Activated CD4-positive, alpha-beta T cell treated with anti-CD3 and anti-CD28 coated beads, Interleukin-10, Interleukin-2, amounts not matched to agents 100 ng/mL and 50 ng/mL, durations not matched to agents 16 hours and 8 hours (primary cell): Measurements from ENCODE around the gene CREG2.
"Not testable (repeated sequence)": the region's sequence is repeated elsewhere in the genome, so short reads cannot be mapped to it uniquely, and the experiment has no call there.

ENCODE experiments used
- DNase-seq: peaks from one replicate; pipeline ENCODE4 v3.0.0-alpha.2; 2020

The CREG2 gene

DNA sequence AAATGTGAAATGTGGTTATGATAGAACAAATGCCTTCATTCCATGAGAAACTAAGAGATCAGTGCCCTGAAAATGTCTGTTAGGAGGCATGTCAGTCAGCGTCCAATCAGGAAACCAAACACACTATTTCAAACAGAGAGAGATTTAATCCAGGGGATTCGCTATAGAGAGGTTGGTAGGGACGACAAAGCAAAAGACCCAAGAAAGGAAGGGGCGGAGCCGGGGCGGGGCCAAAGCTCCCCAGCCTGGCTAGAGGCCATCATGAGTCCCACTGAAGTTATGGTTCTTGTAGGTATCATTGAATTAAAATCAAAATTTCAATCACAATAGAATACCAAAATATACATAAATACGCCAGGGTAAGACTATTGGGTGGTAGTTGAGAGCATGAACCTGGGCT is 45.9 kb downstream of the CREG2 start:
- DNase-seq, result peak; percentile 29

DNA sequence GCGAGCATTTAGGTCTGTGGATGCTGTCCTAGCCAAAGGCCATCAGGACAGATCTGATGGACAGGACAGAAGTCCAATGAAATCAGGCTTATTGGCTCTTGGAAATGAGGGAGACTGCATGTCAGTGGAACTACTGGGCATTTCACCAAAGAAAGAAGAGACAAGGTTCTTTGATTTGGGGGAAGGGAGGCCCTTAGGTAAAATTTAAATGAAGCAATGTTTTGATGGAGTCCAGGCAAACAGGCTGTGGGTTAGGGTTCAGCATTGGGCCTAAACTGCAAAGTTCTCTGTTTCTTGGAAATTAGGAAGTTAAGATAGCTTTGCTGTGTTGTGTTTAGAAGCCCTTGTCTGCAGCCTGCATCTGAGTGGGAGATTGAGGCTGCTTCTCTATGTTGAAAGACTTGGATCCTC is 47.2 kb downstream of the CREG2 start:
- DNase-seq, result no peak

DNA sequence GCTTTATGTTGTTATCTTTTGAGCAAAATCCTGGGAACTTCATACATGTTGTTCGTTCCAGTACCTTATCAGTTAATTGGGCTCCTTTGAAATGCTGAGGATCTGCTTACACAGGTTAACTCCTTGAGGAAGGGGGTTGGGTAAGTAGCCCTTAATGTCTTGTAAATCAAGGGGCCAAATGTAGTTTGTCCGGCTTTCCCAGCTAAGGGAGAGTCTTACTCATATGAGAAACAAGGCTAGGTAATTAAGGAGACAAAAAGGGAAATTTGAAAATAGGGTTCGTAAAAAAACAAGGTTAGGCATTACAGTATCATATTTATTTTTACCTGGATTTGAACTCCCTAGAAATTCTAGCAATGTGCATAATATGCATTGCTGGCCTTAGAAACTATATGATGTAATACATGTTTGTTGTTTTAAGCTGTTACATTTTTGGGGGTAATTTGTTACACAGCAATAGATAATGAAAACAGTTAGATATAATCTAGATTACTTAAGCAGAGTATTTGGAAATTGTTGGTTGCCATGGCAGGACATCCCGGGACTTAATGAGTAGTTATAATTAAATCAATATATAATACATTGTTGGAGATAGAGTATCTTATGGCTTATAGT is 47.9 kb downstream of the CREG2 start:
- DNase-seq, result no peak

DNA sequence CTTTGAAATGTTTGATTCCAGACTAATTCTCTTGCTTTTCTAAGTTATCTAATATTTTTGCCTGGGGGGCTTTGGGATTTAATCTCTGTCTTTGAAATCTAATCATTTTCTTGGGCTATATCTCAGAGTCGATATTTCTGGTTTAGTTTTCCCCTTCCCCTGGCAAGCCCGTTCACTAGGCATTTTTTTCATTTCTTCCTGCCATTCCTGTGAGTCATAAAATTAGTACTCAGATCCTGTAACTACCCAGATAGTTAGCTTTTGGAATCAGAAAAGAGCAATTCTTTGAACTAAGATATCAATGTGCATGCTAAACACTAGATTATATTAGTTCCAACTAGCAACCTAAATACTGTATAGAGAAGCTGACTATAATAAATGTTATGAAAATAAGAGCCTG is 49.4 kb downstream of the CREG2 start:
- DNase-seq, result no peak

DNA sequence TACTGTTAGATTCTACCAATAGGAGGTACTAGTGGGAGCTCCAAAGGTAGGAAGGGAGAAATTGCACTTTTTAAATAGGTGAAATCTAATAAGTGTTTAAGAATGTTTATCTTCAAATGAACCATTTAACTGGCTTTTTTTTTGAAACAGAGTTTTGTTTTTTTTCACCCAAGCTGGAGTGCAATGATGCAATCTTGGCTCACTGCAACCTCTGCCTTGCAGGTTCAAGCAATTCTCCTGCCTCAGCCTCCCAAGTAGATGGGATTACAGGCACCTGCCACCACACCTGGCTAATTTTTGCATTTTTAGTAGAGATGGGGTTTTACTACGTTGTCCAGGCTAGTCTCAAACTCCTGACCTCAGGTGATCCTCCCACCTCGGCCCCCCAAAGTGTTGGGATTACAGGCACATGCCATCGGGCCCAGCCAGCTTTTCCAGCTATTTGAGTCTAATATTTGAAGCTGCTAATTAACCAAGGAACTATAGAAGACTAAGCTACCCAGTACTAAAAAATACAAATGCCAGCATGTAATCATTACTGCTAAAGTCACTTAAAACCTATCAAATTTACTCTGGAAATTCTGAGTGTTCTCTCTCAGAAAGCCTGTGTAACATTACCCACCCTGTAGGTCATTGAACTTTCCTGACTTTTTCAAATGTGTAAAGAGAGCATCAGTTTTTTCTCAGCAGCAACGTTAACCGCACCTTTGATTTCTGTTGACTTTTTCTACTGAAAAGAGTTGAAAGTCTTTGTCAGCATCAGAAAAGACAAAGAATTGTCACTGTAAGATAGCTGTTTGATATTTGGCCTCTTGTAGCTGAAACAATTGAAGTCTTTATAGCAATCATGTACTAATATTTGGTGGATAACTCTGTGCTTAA is 54.2 kb downstream of the CREG2 start:
- no peak for DNase-seq

DNA sequence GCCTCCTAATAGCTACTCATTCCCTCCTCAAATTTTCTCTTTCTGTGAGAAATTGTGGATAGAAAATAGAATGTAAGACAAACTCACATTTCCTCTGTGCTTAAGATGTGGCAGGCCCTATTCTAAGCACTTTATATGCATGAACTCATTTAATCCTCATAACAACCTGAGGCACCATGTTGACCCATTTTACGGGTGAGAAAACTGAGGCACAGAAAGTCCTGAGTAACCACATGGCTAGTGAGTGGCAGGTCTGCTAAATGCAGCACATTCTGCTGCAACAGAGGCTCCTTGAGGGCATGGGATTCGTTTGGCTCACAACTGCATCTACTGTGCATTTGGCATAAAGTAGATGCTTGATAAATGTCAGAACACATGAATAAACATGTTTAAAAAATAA is 56.1 kb downstream of the CREG2 start:
- DNase-seq, result no peak

DNA sequence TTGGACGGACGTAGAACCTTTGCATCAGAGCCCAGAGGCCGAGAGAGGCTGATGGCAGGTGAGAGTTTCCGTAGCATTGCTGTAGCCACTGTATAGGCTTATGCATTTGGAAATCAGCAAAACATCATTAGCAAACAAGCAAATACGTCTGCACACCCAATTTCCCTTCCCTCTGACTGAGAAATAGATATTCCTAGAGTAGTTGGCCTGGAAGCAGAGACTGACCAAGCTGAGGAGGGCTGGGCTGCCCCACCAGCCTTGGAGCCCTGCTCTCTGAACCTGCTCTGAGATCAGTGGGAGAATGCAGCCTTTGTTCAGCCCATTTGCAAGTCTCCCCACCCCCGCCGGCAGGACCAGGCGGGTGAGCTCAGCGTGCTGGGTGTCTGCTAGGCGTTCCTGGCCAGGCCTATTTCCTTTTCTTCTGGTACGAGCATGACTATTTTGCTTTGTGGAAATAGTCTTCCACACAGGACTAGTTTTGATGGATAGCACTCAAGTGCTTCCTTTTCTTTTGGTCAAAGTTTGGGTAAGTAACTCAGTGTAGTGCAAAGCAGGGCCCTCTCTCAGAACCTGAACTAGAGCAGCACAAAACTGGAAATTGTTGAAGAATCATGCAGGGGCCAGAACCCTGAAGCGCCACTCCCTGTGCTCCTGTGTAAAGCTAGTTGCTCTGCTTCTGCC is 56.9 kb downstream of the CREG2 start:
- no peak for DNase-seq

DNA sequence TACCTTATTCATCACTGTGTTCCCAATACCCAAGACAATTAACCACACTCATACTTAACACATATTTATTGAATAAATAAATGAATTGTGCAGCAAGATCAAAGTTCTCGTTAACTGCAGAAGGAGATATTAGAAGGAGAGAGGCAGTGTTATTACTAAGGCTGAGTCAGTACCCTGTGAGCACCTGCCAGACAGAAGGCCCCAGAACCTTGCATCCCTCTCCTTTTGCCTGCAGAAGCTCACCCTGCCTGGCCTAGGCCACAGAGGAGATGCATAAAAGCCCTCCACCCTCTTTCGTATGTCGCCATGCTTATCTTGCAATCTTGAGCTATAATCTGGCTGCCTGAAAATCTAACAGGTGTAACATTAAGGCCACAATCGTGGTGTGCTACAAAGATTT is 58.3 kb downstream of the CREG2 start:
- no peak for DNase-seq

DNA sequence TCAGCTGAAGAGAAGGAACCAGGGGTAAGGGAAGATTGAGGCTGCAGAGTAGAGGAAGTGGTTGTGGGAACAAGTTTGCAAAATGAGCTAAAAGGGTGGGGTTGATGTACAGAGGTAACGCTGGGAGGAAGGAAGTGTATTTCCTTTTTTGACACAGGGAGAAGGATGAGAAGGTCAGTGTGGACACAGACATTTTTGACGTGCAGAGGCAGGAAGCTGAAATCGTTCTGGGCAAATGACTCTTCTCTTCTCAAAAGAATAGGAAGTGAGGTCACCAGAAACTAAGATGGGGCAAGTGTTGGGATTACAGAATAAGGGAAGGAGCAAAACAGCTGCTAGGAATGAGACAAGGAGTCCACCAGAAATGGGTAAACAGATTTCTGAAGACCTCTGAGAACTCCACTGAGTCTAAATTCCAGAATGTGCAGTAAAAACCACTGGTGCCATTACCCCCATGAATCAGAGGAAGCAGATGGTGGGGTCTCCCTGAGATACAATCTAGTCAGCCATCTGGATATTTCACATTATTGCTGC is 58.8 kb downstream of the CREG2 start:
- peak; percentile 88 for DNase-seq

DNA sequence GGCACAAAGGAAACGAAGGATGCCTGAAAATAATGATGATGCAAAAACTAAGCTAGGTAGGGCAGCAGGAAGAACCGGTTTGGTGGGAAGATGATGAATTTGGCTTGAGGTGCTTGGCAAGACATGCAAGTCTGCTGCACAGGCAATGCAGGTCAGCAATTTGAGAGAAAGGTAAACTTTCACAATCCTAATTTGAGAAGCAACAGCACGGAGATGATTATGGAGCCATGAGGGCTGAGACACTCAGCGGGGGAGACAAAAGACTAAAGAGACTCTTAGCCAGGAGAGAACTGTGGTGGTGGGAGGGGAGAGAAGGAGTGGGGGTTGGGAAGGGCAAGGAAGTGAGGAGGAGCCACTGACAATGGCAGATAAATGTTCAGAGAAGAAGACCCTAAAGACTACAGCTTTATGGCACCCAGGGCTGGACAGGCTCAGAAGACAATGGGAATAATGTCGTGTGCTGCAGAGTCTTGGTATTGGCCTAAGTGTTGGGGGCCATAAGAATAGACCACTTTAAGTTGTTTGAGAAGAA is 59.4 kb downstream of the CREG2 start:
- DNase-seq, result no peak

DNA sequence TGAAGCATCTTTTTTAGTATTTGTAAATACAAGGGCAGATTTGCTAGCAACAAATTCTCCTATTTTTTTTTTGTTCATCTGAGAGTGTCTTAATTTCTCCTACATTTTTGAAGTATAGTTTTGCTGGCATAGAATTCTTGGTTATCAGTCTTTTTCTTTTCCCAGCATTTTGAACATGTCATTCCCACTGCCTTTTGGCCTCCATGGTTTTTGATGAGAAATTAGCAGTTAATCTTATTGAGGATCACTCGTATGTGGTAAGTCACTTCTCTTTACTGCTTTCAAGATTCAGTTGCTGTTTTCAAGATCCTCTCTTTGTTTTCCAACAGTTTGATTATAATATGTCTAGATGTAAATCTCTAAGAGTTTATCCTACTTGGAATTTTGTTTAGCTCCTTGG is 61.9 kb downstream of the CREG2 start:
- no peak for DNase-seq

DNA sequence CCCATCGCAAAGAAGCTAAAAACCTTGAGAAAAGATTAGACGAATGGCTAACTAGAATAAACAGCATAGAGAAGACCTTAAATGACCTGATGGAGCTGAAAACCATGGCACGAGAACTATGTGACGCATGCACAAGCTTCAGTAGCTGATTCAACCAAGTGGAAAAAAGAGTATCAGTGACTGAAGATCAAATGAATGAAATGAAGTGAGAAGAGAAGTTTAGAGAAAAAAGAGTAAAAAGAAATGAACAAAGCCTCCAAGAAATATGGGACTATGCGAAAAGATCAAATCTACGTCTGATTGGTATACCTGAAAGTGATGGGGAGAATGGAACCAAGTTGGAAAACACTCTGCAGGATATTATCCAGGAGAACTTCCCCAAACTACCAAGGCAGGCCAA is 70.7 kb downstream of the CREG2 start:
- DNase-seq, result not testable (repeated sequence)

DNA sequence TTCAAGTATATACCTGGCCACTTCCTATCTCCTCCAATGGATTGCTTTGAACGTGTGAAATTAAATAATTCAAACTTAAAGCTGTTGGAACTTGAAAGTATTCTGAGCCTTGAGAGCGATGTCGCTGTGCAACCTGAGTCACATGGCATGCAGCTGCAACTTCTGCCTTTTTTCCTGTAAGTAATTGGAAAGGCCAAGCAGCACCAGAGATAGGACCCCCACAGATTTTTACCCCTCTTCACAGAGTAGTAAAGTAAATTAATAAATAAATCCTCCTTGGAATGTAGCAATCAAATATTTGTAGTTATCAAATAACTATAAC is 75.6 kb downstream of the CREG2 start:
- no peak for DNase-seq

DNA sequence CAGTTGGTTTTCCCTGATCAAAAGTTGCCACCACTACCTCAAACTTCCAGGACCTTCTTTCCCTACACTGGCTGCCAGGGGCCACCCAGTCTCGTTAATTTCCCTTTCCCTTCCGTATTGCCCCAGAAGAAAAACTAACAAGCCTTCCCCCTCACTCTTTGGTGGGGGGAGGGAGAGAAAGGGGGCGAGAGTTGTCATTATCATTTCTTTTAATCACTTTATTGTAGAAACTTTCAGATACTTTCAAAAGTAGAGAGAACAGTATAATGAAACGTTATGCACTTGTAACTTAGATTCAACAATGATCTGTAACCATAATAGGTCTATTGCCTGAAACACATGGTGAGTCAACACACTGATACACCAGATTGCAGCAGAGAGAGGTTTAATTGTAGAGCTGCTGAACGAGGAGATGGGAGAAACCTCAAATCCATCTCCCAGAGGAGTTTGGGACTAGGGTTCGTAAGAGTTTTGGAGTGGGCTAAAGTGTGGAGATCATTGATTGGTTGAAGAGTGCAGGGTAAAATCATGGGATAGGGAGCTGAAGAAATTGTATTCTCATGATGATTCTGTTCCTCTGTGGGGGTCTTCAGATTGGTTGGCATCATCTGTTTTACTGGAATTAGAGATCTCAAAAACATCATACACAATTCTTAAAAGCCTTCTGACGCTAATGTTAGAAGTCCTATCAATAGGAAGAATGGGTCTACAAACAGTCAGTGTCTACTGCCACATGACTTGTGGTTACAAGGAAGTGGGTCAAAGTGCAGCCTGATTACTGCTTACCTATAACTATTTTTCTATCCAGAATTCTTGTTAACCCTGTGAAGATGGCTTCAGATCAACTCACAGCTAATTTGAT is 76.2 kb downstream of the CREG2 start:
- peak; percentile 22 for DNase-seq

DNA sequence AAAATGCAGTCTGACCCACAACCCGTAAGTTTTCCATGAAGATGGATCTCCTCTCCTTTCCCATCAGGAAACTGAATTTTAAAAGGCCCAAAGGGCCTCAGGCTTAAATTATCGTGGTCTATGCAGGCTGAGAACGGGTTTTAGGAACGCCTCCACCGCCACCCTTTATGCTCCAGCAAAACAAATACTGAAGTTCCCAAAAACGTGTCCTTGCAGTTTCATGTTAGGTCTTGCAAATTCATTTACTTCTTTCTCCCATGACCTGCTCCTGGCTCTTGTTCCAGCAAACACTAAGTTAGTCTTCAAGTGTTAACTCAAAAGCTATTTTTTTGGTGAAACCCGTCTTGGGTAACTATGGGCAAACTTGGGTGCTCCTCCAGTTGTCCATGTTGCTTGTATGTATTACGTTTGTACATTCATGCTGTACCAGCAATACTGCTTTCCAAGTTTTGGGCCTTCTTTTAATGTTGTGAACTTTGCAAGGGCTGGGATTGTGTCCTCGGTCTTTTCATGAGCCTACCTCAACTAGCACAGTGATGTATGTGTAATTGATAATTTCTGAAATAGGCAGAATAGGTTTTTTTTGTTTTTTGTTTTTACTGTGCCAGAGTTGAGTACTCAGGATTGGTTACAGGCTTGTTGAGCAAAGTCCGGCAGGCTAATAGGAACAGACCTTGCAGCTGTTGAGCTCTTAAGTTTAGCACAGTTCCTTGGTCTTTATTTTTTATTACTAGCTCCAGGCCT is 77.0 kb downstream of the CREG2 start:
- DNase-seq, result no peak

DNA sequence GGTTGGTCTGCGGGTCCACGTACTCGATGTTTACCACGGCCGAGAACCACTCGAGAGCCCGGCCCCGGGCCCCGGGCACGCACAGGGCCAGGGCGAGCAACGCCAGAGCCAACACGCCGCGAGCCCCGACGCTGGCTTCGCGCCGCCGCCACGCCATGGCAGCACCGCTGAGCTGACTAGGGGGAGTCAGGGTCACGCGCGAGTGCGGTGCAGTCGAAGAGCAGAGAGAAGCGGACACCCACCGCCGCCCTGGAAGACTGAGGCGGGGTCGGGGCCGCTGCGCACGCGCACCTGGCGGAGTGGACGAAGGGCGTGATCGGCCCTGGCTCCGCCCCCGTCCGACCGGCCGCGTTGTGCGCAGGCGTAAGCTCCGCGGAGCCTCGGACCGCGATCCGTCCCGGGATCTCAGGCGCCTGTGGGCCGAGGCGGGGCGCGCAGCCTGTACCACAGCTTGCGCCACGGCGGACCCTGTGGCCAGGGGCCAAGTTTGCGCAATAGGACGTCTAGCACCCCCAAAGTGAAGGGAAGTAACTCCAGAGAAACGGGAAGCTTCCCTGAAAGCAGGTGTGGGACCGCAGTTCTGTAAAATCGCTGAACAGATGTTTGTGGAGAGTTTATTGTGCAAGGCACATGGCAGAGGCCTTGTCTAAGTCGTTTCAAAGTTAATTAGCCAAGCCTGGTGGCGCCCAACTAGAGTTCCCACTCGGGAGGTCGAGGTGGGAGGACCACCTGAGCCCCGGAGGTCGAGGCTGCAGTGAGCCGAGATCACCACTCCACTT is 78.7 kb downstream of the CREG2 start, which contains the start of gene RNF149:
Gene RNF149 (minus strand): TSS at position 270 of the 779 bp plus-strand sequence. CDS start 113 bp downstream, at position 157.
- DNase-seq, result peak; percentile 94

DNA sequence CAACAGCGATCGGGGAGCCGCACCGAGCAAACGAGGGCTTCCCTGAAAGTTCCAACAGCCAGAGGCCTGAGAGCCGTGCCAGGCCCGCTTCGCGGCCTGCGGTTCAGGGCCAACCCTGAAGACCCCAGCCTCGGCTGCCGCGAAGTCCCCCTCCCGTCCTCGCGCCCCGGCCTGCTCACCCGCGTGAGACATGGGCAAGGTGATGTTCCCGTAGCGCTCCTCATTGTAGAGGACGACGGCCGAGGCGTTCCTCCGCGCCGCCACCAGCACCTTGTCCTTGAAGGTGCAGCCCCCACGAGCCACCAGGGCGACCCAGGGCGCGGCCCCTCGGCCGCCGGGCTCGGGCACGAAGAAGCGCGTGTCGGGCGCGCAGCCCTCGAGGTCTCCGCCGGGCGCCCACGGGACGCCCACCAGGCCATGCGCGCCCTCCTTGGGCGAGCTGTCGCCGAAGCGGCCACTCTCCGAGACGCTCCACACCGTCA is 79.3 kb downstream of the CREG2 start:
- DNase-seq, result peak; percentile 31

DNA sequence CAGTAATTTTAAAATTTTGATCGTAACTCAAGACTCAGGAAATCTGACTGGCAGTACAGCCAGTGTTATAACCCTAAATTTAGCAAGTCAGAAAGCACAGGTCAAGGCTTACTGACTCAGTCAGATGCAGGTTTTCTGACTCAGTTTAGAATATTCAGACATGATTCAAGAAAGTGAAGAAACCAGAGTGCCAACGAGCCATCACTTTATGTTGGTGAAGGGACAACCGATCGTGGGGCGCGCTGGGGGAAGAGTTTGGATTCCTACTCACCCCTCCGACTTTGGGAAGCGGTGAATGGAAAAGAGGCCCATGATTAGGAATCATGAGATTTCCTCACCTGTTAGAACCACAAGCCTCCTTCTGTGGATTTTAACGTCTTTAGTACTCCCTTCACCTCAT is 79.8 kb downstream of the CREG2 start:
- DNase-seq, result peak; percentile 70

DNA sequence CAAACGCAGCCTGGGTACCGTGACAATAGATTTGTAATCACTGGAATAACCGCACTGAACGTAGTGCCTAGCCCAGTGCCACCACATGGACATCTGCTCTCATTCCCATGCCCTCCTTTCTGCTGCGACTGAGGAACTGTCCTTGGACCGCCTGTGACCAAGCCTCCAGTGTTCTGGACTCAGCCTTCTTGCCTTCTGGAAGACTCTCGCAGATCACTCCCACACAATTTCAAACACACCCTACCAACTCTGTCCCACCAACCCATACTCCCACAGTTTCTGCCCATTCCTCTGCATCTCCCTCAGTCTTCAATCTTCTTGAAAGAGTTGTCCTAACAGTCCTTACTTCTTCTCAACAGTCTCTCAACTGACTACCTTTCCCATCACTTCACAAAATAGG is 80.9 kb downstream of the CREG2 start:
- DNase-seq, result peak; percentile 35

DNA sequence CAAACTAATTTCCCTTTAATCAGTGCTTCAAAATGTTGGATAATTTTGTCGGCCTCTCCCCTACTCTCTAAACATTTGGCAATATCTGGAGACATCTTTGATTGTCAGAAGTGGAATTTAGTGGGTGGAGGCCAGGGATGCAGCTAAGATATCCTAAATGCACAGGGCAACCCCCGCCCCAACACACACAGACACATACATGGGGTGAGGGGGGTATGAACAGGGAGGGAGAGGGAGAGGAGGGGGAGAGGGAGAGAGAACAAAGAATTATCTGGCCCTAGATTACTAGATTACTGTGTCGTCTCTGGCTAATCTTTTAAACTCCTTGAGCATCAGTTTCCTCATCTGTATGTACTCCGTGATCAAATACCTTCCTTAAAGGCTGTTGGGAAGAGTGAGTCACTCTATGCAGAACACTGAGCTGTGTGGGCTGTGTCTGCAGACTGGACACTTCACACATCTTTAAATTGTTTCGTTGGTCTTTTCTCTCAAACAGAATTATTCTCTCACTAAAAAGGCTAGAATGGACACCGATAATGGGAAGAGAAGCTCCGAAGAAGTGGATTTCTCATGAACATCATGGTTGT is 81.7 kb downstream of the CREG2 start:
- DNase-seq, result peak; percentile 44
